ENCODE results near the gene SPRR5.

The SPRR5 gene

DNA sequence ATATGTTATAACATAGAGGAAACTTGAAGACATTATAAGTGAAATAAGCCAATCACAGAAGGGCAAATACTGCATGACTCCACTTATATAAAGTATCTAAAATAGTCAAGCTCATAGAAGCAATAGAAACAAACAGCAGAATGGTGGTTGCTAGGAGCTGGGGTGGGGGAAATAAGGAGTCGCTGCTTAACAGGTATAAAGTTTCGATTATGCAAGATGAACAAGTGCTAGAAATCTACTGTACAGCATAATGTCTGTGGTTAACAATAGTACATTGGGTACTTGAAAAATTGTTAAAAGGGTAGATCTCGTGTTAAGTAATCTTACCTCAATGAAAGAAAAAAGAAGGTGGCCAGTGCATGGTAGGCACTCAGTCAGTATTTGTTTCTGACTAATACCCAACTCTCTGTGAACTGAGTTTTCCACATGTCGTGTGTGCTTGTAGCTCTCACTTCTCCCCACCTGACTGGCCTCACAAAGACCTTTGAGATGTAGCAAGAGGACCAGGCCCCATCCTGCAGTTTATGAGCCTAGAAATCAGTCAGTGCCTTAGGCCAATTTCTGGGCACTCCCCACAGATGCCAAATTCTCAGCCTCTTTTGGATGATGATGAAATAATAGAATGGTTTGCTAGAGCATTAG is 14.7 kb upstream of the SPRR5 start:
- no peaks in the 10 kb centered on the region for H3K79me2 ChIP-seq (ENCODE audit: insufficient read depth, low read depth)
- no peaks in the 10 kb centered on the region for H3K4me1 ChIP-seq (ENCODE audit: low read depth, poor library complexity, severe bottlenecking)
- H3K27me3 ChIP-seq (ENCODE audit: insufficient read depth, low read depth): no peaks in the 10 kb centered on the region
- no peaks in the 10 kb centered on the region for H4K20me1 ChIP-seq (ENCODE audit: insufficient read depth)
- no peak overlapping the region for H3K4me2 ChIP-seq
- no peak overlapping the region for H3K4me3 ChIP-seq (IDR thresholded peaks at IDR 0.05; ENCODE audit: insufficient read depth, low read depth, low read length)
- no peak overlapping the region for H3K27ac ChIP-seq
- no peaks in the 10 kb centered on the region for H3K36me3 ChIP-seq (ENCODE audit: insufficient read depth)
- TF ChIP-seq, protein P1, sequence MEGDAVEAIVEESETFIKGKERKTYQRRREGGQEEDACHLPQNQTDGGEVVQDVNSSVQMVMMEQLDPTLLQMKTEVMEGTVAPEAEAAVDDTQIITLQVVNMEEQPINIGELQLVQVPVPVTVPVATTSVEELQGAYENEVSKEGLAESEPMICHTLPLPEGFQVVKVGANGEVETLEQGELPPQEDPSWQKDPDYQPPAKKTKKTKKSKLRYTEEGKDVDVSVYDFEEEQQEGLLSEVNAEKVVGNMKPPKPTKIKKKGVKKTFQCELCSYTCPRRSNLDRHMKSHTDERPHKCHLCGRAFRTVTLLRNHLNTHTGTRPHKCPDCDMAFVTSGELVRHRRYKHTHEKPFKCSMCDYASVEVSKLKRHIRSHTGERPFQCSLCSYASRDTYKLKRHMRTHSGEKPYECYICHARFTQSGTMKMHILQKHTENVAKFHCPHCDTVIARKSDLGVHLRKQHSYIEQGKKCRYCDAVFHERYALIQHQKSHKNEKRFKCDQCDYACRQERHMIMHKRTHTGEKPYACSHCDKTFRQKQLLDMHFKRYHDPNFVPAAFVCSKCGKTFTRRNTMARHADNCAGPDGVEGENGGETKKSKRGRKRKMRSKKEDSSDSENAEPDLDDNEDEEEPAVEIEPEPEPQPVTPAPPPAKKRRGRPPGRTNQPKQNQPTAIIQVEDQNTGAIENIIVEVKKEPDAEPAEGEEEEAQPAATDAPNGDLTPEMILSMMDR (conservative IDR thresholded peaks at IDR 0.05; ENCODE audit: low read depth, low read length): no peak
- H3K9ac ChIP-seq: no peak overlapping the region
- no peak overlapping the region for H2AFZ ChIP-seq (ENCODE audit: low read depth)

DNA sequence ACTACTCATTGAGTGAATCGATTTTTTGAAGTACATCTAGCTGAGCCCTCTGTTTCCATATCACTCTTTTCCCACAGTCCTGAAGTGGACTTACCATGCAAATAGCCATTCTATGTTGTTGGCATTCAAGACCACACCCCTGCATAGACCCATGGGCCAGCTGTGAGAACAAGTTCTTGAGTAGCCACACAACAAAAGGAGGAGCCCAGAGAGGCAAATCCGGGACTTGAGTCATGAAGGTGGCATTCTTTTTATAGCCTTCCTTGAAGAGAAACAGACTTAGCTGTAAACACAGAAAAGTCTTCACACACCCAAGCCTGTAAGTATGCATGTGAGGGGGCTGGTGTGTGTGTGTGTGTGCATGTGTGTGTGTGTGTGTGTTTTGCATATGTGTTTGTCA is 13.8 kb upstream of the SPRR5 start:
- no peak overlapping the region for H3K4me3 ChIP-seq (IDR thresholded peaks at IDR 0.05; ENCODE audit: insufficient read depth, low read depth, low read length)
- H3K79me2 ChIP-seq (ENCODE audit: insufficient read depth, low read depth): no peaks in the 10 kb centered on the region
- no peaks in the 10 kb centered on the region for H3K4me1 ChIP-seq (ENCODE audit: low read depth, poor library complexity, severe bottlenecking)
- H2AFZ ChIP-seq (ENCODE audit: low read depth): no peak overlapping the region
- no peaks in the 10 kb centered on the region for H3K36me3 ChIP-seq (ENCODE audit: insufficient read depth)
- H3K4me2 ChIP-seq: no peak overlapping the region
- no peak overlapping the region for H3K27ac ChIP-seq
- TF ChIP-seq, protein P1 (conservative IDR thresholded peaks at IDR 0.05; ENCODE audit: low read depth, low read length): no peak
- H3K9ac ChIP-seq: no peak overlapping the region
- H4K20me1 ChIP-seq (ENCODE audit: insufficient read depth): no peaks in the 10 kb centered on the region
- no peaks in the 10 kb centered on the region for H3K27me3 ChIP-seq (ENCODE audit: insufficient read depth, low read depth)

DNA sequence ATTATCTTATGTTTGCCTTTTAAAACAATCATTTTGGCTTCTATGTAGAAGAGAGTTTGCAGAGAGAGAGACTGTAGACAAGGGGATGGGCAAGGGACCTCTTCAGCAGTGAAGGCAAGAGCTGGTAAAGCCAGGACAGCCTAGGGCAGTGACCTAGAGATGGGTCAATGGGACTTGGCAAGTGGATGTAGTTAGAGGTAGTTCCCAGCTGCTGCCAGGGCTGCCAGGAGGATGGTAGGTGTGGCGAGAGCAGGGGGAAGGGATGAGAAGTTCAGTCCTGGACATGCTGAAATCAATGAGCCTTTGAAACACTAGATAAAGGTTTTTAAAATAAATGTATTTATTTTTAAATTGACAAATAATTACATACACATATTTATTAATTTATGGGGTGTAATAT is 6.4 kb upstream of the SPRR5 start:
- Histone ChIP-seq H4K20me1 (ENCODE audit: insufficient read depth) (no peaks in the 10 kb centered on the region), H3K79me2 (ENCODE audit: insufficient read depth, low read depth) (no peaks in the 10 kb centered on the region), H3K4me1 (ENCODE audit: low read depth, poor library complexity, severe bottlenecking) (no peaks in the 10 kb centered on the region), H3K36me3 (ENCODE audit: insufficient read depth) (no peaks in the 10 kb centered on the region), H3K27ac (no peak overlapping the region), H3K27me3 (ENCODE audit: insufficient read depth, low read depth) (no peaks in the 10 kb centered on the region), H2AFZ (ENCODE audit: low read depth) (no peak overlapping the region), H3K9ac (no peak overlapping the region), H3K4me2 (no peak overlapping the region), H3K4me3 (IDR thresholded peaks at IDR 0.05; ENCODE audit: insufficient read depth, low read depth, low read length) (no peak overlapping the region)
- TF ChIP-seq, protein P1 (conservative IDR thresholded peaks at IDR 0.05; ENCODE audit: low read depth, low read length): no peak

DNA sequence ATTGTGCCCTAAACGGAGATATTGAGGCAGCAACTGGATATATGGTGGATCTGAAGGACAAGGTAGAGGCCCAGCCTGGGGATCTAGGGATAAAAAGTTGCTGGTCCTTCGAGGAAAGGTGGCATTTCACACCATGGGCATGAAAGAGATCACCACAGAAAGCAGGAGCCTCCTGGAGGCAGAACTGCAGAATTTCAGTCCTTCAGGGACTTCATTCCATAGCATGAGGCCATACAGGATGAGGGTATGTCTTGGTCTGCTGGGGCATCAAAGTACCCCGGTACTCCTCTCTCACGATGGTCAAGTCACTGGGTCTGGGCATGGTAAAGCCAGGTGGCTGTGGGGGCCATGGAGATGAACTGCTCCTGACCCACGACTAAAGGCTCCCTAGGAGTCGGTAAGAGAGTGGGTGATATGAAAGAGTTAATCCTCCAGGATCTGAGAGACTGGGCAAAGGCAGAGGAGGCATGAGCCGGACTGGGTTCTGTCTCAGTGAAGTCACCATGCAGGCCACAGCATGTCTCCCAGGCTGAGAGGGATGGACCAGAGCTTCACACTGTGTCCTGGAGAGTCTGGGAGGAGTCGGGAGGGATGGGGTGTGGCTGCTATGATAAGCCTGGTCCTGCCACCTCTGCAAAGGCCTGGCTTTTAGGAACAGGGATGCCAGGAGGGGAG is 5.8 kb upstream of the SPRR5 start:
- Histone ChIP-seq H3K79me2 (ENCODE audit: insufficient read depth, low read depth) (no peaks in the 10 kb centered on the region), H3K9ac (no peak overlapping the region)

More for the DNA sequence above, 5.8 kb upstream of the SPRR5 start:
- Histone ChIP-seq H3K36me3 (ENCODE audit: insufficient read depth) (no peaks in the 10 kb centered on the region), H3K4me3 (IDR thresholded peaks at IDR 0.05; ENCODE audit: insufficient read depth, low read depth, low read length) (no peak overlapping the region), H3K27ac (no peak overlapping the region), H3K27me3 (ENCODE audit: insufficient read depth, low read depth) (no peaks in the 10 kb centered on the region), H3K4me1 (ENCODE audit: low read depth, poor library complexity, severe bottlenecking) (no peaks in the 10 kb centered on the region), H2AFZ (ENCODE audit: low read depth) (no peak overlapping the region), H4K20me1 (ENCODE audit: insufficient read depth) (no peaks in the 10 kb centered on the region), H3K4me2 (no peak overlapping the region)
- TF ChIP-seq, protein P1 (conservative IDR thresholded peaks at IDR 0.05; ENCODE audit: low read depth, low read length): no peak
